ENCODE data around the gene CFAP91.
"Not testable (repeated sequence)": the region's sequence is repeated elsewhere in the genome, so short reads cannot be mapped to it uniquely, and the experiment has no call there.

CFAP91 gene

DNA sequence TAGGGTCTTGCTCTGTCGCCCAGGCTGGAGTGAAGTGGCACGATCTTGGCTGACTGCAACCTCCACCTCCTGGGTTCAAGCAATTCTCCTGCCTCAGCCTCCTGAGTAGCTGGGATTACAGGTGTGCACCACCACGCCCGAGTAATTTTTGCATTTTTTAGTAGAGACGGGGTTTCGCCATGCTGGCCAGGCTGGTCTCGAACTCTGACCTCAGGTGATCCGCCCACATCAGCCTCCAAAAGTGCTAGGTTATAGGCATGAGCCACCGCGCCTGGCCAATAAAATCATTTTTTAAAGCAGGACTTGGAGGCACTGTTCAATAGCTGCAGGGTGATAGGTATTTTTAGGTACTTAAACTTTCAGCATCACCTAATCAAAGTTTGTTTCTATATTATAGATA, 24.6 kb upstream of the CFAP91 start:
- not testable (repeated sequence) for DNase-seq

DNA sequence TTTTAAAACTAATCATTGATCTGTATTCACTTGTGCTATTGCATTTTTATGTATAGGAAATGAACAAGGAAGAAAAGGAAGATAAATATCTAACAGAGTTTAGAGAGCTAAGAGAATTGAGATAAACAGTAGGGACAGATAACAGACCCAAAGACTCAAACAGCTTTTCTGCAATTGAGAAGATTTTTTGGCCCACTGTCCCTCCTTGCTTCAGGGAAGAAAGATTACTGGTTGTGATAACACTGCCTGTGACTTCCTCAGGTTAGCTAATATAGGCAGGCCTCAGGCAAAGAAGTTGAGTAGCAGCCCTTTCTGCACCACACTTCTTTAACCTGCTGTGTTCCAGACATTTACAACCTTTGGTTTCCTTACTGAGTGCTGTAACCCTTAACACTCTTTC, 22.9 kb upstream of the CFAP91 start:
- DNase-seq = no peak

DNA sequence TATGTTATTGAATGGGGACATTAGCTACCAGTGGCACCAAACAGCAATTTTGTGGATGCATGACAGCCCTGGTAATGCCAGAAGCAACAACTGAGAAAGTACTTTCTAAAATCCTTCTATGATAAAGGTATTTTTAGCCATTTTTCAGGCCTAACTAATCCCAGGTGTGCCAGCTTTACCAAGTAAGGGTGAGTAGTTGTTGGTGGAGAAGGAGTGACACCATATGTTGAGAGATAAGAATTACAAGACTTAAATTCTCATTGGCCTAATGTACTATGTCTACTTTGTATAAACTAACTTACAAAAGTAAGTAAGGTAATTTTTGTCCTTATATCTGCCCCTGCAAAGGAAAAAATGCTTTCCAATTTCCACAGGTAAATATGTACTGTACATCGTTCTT, 21.5 kb upstream of the CFAP91 start:
- no peak for DNase-seq

GRCh38 chr3:119683421-119683820, 19.4 kb upstream of the CFAP91 start:
- no peak for DNase-seq

DNA sequence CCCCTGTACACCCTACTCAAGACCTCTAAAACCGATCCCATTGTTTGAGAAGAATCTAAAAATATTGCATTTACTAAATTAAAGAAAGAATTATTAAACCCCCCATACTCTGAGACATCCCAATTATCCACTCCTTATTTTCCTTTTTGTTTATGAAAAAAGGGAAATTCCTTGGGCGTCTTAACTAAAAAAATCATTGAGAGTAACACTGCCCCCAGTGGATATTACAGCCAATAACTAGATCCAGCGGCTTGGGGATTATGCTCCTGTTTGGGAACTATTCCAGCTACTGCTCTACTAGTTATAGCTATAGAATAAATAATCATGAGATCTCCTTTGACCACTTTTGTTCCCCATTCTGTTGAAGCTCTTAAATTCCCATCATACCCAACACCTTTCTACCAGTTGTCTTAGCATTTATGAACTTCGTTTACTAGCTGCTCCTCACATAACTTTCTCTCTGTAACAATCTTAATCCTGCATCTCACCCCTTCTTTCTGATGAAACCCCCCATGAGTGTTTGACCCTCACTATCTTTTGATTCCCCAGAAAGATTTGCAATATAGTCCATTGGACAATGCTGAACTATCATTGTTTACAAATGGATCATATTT, 12.7 kb upstream of the CFAP91 start:
- DNase-seq = no peak

DNA sequence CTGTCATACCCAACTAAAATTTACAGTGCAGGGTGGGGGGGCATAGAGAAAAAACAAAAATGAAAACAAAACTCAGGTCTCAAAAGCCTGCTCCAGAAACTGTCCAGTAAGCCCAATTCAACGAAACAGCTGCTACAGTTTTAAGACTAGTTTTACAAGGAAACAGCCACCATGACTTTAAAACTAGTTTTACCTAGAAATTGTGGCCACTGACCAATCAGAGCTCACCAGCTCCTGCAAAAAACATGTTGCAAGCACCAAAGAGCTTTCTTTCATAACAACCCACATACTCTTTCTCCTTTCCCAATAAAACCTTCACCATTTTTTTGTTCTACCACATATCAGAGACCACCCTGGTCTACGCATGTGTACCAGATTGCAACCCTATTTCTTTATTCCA, 7.3 kb upstream of the CFAP91 start:
- no peak for DNase-seq

- no peak for DNase-seq
Observed at GRCh38 chr3:119697394-119697793, 5.4 kb upstream of the CFAP91 start.

DNA sequence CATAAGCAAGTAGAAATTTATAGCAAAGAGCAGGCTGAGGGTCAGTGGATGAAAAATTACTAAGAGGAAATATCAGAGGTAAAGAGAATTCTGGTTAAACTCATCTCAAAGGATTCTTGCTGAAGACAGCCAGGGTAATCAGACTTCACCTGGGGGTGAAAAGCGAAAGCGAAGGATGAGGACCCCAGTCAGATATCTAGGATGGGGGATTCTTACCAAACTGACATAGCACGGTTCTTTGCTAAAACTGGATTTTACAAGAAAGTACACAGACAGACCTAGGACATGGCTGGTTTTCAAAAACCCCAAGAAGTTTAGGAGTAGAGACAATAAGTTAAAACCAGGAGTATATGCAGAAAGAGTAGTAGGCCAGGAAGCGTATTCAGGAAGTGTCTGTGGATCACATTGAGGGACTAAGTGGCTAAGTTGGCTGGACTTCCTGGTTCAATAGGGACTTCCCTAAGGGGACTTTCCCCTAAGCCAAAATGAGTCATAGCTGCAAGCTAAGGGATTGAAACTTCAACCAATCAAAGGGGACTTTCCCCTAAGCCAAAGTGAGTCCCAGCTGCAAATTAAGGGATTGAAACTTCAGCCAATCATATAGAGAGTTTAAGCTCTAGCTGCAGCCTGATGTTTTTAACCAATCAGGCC, 2.4 kb upstream of the CFAP91 start:
- no peak for DNase-seq

GRCh38 chr3:119700920-119701734, 1.7 kb upstream of the CFAP91 start:
- no peak for DNase-seq

- no peak for DNase-seq
Observed at GRCh38 chr3:119703820-119704531, 1.2 kb downstream of the CFAP91 start.

DNA sequence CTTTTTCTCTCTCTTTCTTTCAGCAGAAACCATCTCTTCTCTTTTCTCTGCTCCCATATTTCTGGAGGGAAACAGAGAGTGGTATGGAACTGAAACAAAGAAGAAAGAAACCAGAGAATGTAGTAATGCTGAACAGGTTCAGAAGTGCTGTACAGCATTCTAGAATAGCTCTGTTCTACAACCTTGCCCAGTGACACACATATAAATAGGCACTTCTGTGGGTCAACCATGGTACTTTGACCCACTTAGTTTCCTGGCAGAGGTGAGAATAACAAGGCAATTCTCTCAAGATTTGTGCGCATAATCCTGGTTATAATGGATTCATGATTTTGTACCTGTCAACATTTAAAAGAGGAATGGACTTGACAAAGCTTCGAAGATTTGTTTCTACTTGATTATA, 12.3 kb downstream of the CFAP91 start:
- no peak for DNase-seq

DNA sequence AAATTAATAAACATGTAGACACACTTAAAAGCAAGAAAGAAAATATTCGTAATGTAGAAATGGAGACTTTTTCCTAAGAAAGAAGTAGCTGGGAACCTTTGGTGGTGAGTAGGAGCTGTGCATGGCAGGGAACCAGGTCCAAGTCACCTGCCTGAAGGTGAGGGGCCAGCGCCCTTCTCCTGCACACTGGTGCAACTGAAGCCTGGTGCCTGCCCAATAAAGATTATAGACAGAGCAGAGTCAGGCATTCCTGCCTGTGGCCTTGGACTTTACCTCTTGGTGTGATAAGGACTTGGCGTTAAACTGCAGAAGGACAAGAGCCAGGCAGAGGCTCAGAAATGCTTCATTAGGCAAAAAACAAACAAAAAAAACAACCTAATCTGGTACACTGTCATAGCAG, 14.2 kb downstream of the CFAP91 start:
- no peak for DNase-seq

DNA sequence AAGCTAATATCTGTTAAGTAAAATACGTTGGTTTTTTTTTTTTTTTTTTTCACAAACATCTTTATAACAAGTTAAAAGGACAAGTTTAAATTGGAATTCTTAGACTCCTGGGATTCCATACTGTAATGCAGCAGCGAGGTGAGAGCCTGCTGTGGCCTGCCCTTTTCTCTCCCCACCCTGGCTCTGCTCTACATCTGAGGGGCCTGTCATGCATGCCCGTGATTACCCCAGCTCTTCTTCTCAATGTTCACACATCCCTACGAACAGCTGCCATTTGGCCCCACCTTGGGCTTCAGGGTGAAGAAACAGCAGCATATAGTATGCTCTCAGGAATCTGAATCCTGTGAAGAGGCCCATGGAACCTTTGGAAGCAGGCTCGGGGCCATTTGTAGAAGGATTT, 14.7 kb downstream of the CFAP91 start:
- no peak for DNase-seq

GRCh38 chr3:119723022-119723421, 20.2 kb downstream of the CFAP91 start:
- no peak for DNase-seq

DNA sequence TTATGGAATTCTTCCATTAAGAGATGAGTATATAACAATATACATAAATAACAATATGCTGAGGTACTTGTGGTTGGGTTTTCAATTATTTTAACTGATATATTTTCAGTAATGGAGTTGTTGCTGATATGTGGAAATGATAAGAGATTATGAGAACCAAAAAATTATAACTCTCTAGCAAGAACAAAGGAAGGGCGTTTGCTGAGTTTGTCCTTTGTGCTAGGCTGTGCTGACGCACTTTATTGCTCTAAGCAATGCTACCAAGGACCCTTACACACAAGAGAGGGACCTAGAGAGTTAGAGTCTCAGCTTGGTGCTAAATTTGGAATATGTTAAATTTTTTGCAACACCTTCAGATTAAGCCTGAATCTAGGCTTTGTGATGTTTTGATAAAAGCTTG, 24.1 kb downstream of the CFAP91 start:
- DNase-seq = no peak

GRCh38 chr3:119729996-119730395, 27.2 kb downstream of the CFAP91 start:
- no peak for DNase-seq

GRCh38 chr3:119731560-119732343, 28.9 kb downstream of the CFAP91 start:
- no peak for DNase-seq

- no peak for DNase-seq
Observed at GRCh38 chr3:119733812-119734211, 31.0 kb downstream of the CFAP91 start.

GRCh38 chr3:119738741-119739140, 35.9 kb downstream of the CFAP91 start:
- DNase-seq = no peak

DNA sequence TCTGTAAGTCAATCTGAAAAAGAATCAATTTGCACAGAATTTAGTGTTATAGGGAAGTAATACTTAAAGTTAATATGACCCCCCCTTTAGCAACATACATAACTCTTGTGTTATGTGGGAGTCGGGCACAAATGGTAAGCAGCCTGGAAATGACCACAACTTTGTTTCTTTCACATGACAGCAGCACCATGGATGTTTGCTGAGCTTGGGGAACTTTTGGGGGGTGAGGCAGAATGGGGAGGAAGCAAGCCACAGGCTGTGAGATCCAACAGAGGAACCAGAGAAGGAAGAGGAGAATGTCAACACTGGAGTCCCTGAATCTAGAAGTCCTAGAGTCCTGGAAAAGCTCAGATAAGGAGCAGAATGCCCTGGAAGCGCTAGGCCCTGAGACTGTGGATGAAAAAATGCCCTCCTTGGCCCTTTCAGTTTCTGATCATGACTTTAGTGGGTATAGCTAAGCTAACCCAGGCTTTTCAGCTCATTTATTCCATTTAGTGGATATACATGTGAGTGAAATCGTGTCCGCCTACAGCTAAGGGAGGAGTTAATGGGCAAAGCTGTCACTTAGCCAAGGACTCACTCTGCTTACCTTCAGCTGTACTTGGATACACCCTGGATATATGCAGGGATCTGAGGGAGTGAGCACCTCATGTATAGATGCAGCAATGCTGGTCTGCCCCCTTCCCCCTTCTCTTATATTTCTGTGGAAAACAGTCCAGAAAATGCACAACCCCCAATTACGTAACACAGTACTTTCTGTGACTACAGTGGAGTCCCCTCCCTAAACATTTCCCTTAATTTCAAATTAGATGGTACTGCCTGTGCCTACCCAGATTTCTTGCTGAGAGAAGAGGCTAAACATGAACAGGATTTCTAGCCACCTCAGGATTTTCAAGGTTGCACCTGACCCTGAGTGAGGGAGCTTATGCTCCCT, 39.1 kb downstream of the CFAP91 start:
- DNase-seq = no peak

DNA sequence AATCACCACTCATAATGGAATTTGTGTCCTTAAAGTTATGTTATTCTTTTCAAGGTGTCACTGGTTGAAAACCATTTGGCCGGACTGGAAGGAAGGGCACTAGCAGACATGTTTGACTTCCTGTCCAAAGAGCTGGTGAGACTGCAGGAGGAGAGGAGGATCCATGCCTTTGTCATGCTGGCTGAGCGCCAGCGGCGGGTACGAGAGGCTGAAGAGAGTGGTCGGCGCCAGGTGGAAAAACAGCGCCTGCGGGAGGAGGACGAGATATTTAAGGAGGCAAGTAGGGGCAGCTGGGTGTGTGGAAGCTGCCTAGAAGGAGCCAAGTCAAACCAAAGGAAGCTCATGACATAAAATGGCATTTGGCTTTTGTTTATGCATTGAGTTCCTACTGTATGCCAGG, 41.1 kb downstream of the CFAP91 start:
- DNase-seq = no peak

GRCh38 chr3:119745942-119746341, 43.1 kb downstream of the CFAP91 start:
- no peak for DNase-seq
